Retinal pigment epithelial cell (primary cell): ENCODE results near the gene C6orf141.

Experiments used
- DNase-seq: peaks from one replicate; pipeline ENCODE4 v3.0.0-alpha.2; 2010; ENCODE audit warnings: low read depth
- H3K4me3 ChIP-seq: 2 replicates; pipeline ENCODE4 v1.5.1; 2011; ENCODE audit warnings: mild to moderate bottlenecking, low read length, control low read depth, moderate library complexity
- TF ChIP-seq, protein P1 (sequence below): conservative IDR thresholded peaks from 2 replicates; pipeline ENCODE4 v1.5.1; 2011; ENCODE audit warnings: low read depth, low read length, control low read depth, inconsistent platforms

Gene C6orf141

DNA sequence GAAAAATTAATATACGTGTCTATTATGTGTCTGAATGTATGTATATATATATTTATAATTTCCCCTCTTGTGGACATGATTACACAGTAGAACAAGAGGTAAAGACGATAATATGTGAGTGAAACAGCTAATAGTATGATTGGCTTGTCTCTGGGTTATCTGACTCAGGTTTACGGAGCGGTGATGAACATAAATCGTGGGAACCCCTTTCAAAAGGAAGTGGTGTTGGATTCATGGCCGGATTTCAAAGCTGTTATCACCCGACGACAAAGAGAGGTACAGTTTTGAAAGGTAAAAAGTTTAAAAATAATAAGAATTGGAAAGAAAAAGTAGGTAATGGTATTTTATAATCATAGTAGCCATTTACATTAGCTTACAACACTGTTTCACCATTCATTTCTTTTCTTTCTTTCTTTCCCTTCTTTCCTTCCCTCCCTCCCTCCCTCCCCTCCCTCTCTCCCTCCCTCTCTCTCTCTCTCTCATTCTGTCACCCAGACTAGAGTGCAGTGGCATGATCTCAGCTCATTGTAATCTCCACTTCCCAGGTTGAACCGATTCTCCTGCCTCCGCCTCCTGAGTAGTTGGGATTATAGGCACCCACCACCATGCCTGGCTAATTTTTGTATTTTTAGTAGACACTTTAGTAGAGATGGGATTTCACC, 34.9 kb upstream of the C6orf141 start:
- no peak overlapping the region for H3K4me3 ChIP-seq
- DNase-seq = no peak
- TF ChIP-seq, protein P1, sequence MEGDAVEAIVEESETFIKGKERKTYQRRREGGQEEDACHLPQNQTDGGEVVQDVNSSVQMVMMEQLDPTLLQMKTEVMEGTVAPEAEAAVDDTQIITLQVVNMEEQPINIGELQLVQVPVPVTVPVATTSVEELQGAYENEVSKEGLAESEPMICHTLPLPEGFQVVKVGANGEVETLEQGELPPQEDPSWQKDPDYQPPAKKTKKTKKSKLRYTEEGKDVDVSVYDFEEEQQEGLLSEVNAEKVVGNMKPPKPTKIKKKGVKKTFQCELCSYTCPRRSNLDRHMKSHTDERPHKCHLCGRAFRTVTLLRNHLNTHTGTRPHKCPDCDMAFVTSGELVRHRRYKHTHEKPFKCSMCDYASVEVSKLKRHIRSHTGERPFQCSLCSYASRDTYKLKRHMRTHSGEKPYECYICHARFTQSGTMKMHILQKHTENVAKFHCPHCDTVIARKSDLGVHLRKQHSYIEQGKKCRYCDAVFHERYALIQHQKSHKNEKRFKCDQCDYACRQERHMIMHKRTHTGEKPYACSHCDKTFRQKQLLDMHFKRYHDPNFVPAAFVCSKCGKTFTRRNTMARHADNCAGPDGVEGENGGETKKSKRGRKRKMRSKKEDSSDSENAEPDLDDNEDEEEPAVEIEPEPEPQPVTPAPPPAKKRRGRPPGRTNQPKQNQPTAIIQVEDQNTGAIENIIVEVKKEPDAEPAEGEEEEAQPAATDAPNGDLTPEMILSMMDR = no peak

DNA sequence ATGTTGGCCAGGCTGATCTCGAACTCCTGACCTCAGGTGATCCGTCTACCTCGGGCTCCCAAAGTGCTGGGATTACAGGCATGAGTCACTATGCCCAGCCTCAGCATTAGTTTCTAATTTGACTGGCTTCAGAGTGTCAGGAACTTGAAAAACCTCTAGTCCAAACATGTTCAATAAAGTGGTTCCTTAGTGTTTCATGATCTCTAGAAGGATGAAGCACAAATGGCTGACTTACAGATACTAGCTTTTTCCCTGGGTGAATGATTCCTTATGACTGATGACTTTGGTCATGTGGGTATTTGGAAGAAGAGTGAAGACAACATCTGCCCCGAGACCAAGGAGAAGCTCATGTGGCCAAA, 34.3 kb upstream of the C6orf141 start:
- TF ChIP-seq, protein P1 = no peak
- H3K4me3 ChIP-seq = no peak overlapping the region
- DNase-seq = no peak

DNA sequence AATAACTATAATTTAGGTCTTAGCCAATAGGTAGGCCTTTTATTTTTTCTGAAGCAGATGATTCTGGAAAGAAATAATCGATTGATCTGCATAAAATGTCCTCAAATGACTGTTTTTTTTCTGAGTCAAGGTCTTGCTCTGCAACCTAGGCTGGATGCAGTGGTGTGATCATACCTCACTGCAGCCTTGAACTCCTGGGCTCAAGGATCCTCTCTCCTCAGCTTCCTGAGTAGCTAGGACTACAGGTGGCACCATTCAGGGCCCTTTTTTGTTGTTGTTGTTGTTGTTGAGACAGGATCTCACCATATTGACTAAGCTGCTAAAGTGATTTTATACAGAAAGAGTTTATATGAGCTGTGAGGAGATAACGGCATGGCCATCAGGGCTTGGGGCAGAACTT, 32.5 kb upstream of the C6orf141 start:
- no peak overlapping the region for H3K4me3 ChIP-seq
- TF ChIP-seq, protein P1 = no peak
- DNase-seq = no peak

DNA sequence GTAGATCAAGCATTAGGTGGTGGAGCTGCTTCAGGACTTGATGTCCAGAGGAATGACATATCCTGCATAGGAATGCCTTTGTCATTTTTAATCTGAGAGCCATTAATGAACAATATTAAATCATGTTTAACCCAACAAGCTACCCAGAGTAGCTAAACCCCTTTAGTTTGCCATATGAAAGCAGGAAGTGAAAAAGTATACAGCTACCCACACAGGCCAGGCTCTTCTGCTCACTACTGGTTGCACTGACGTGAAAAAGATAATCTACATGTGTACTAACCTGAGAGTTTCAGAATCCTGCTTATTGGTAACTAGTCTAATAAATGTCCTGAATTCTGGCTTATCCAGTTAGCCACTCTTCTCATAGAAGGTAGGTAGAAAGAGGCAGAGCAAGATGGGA, 30.8 kb upstream of the C6orf141 start:
- TF ChIP-seq, protein P1 = no peak
- no peak overlapping the region for H3K4me3 ChIP-seq
- DNase-seq = no peak

DNA sequence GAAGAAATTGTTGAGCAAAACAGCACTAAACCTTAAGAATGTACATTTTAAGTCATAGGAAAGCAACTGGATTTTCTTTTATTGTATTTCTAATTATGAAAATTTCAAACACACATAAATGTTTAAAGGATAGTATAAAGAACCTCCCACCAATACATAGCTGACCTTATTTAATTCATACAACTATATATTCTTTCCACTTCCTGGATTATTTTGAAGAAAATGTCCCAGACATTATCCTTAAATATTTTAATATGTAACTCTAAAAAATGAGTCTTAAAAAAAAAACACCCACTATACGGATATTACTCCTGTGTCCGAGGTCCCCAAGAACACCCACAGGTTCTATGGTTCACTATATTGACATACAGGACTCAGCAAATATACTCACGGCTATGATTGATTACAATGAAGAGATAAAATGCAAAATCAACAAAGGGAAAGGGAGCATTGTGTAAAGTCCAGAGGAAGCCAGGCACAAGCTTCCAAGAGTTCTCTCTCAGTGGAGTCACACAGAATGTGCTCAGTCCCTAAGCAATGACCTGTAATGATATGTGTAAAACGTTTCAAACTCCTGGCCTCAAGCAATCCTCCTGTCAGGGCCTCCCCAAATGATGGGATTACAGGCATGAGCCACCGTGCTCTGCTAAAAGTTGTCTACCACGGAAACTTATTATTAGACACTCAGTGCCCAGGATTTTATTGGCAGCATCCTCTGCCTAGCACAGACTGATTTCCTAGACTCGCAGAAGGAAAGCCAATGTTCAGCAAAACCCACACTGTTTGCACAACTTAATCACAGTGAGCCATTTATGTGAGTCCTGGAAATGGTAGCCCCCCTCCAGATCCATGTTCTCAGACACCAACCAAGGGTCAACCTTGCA, 27.5 kb upstream of the C6orf141 start:
- DNase-seq = no peak
- TF ChIP-seq, protein P1 = no peak
- H3K4me3 ChIP-seq = no peak overlapping the region

DNA sequence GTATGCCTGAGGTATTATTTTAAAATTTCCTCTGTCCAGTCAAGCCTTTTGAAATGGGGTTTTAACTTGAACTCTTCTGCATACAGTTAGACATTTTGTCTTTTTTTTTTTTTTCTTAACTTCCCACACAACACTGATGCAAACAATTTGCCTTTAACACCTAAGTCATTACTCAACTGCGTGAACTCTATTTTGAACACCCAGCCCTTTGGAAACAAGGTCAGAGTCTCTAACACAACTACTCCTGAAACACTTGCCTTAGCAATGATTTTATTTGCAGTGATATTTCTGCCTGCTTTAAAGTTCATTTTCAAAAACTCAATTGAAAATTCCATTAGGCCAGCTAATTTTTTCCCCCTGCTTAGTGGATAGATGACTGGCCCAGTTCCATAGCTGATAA, 26.6 kb upstream of the C6orf141 start:
- no peak for DNase-seq
- no peak overlapping the region for H3K4me3 ChIP-seq
- TF ChIP-seq, protein P1 = no peak

DNA sequence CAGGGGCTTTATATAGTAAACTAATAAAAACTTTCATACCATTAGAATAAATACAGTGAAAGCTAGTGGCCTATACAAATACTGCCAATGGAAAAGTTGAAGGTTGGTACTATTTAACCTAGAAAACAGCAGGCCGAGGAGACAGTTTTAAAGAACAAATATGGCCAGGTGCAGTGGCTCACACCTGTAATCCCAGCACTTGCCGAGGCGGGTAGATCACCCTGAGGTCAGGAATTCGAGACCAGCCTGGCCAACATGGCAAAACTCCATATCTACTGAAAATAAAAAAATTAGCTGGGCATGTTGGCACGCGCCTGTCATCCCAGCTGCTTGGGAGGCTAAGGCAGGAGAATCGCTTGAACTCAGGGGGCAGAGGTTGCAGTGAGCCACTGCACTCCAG, 25.9 kb upstream of the C6orf141 start:
- TF ChIP-seq, protein P1 = no peak
- DNase-seq = no peak
- no peak overlapping the region for H3K4me3 ChIP-seq
